Lung (tissue), 12 donors: ENCODE results near the gene SAG. TPM values are rescaled to one million over a fixed set of nuclear protein-coding genes. Genes with fewer than 3 reads are reported as not detected.

ENCODE experiments used
- ATAC-seq: fragments of 200-7000 bp; cut with Tn5 transposase; one replicate; pipeline ENCODE4 v1.9.1; 2020; ENCODE audit warnings: moderate number of reproducible peaks; ENCODE audit not compliant: insufficient read depth, low FRiP score
- DNase-seq, 3 donors: peaks; one replicate each; pipeline ENCODE4 v3.0.0-alpha.2; 2013 to 2017
- H3K27ac ChIP-seq, 2 donors: one replicate each; pipeline ENCODE4 v1.5.1; 2013; ENCODE audit warnings: mild to moderate bottlenecking in 2 of 2, moderate library complexity in 2 of 2, control low read depth in 1 of 2, inconsistent platforms in 1 of 2, low read depth in 1 of 2, low read length in 1 of 2
- H3K27me3 ChIP-seq, 3 donors: one replicate each; pipeline ENCODE4 v1.5.1; 2013; ENCODE audit warnings: low read length in 2 of 3; ENCODE audit not compliant: control insufficient read depth in 3 of 3, insufficient read depth in 3 of 3
- H3K36me3 ChIP-seq, 4 donors: one replicate each; pipeline ENCODE4 v1.5.1; 2013; ENCODE audit warnings: low read length in 4 of 4, mild to moderate bottlenecking in 1 of 4, moderate library complexity in 1 of 4; ENCODE audit not compliant: control insufficient read depth in 4 of 4, insufficient read depth in 4 of 4
- H3K4me1 ChIP-seq, 5 donors: one replicate each; pipeline ENCODE4 v1.5.1; 2013; ENCODE audit warnings: low read length in 5 of 5, mild to moderate bottlenecking in 2 of 5, moderate library complexity in 1 of 5; ENCODE audit not compliant: control insufficient read depth in 5 of 5, insufficient read depth in 5 of 5
- H3K4me3 ChIP-seq: one replicate; pipeline ENCODE4 v1.5.1; 2013; ENCODE audit warnings: mild to moderate bottlenecking, control low read depth, moderate library complexity
- H3K9ac ChIP-seq, 2 donors: one replicate each; pipeline ENCODE4 v1.5.1; 2013; ENCODE audit warnings: low read length in 2 of 2, control low read depth in 1 of 2; ENCODE audit not compliant: insufficient read depth in 1 of 2
- H3K9me3 ChIP-seq, 4 donors: one replicate each; pipeline ENCODE4 v1.5.1; 2013; ENCODE audit warnings: low read length in 3 of 4, mild to moderate bottlenecking in 1 of 4, moderate library complexity in 1 of 4; ENCODE audit not compliant: control insufficient read depth in 4 of 4, insufficient read depth in 3 of 4
- CTCF ChIP-seq: IDR thresholded peaks from 2 replicates; pipeline ENCODE4 v1.5.1; 2012; ENCODE audit warnings: mild to moderate bottlenecking; ENCODE audit errors: control extremely low read depth, extremely low read depth
- WGBS, 2 donors: extraction: QIAGEN DNeasy Blood & Tissue Kit; methylation state at CpG; one replicate each; pipeline ENCODE4 v1.1.7; 2013; 5-methylcytosine and 5-hydroxymethylcytosine counted together
- polyA plus RNA-seq, 2 donors: library from polyadenylated mRNA; stranded (reverse); fragments of 200-250 nt; gene quantifications; one replicate each; pipeline ENCODE4 v1.2.1, GENCODE V29; 2013
- total RNA-seq, 2 donors: library from RNA; depleted of rRNA in 1 of 2; stranded (reverse); fragments of >200 nt in 1 of 2; gene quantifications; one replicate each; pipeline ENCODE4 v1.2.1, GENCODE V29; 2014 to 2021
- donor health status: control.
- donor health status: control.
- donor health status: Bipolar disorder and iron deficiency.
- donor health status: healthy.
- donor health status: DM: yes; HTN: yes; CAD: no.

The SAG gene
- total and polyA plus RNA-seq, 4 donors, result 0.03 to 0.46 (median 0.22) TPM; not detected in 1

GRCh38 chr2:233379034-233379433 lies 71.4 kb downstream of the SAG start:
- no peaks in the 10 kb centered on the region for H3K36me3 ChIP-seq
- H3K27ac ChIP-seq, result no peak overlapping the region
- H3K4me3 ChIP-seq, result no peak overlapping the region
- H3K9ac ChIP-seq, result no peak overlapping the region
- H3K9me3 ChIP-seq, result no peaks in the 10 kb centered on the region
- TF ChIP-seq CTCF, result no peak
- no peak for DNase-seq
- ATAC-seq, result no peak
- peaks cover 0 to 5% (median 0%) of the 10 kb centered on the region in 5 donors for H3K4me1 ChIP-seq
- no peaks in the 10 kb centered on the region for H3K27me3 ChIP-seq
- 83 to 86% methylated on average over 6 of the region's 6 CpGs for WGBS, 2 donors

GRCh38 chr2:233379441-233379840 lies 71.8 kb downstream of the SAG start:
- 30 to 52% methylated on average over 1 of the region's 1 CpG for WGBS, 2 donors
- no peaks in the 10 kb centered on the region for H3K36me3 ChIP-seq

GRCh38 chr2:233380132-233380895 lies 72.7 kb downstream of the SAG start:
- 90 to 91% methylated on average over 13 of the region's 13 CpGs for WGBS, 2 donors
- H3K9ac ChIP-seq, result no peak overlapping the region
- peaks cover 3 to 10% (median 9%) of the 10 kb centered on the region in 5 donors for H3K4me1 ChIP-seq
- no peak for ATAC-seq
- no peak for TF ChIP-seq CTCF
- no peaks in the 10 kb centered on the region for H3K9me3 ChIP-seq
- H3K36me3 ChIP-seq, result peaks cover 0 to 2% (median 0%) of the 10 kb centered on the region in 4 donors
- no peak for DNase-seq
- H3K4me3 ChIP-seq, result no peak overlapping the region
- no peak overlapping the region for H3K27ac ChIP-seq
- no peaks in the 10 kb centered on the region for H3K27me3 ChIP-seq

More at GRCh38 chr2:233379441-233379840, 71.8 kb downstream of the SAG start:
- ATAC-seq (no peak), DNase-seq (no peak)
- no peak overlapping the region for H3K9ac ChIP-seq
- no peak for TF ChIP-seq CTCF
- peaks cover 0 to 5% (median 2%) of the 10 kb centered on the region in 5 donors for H3K4me1 ChIP-seq
- H3K27ac ChIP-seq, result no peak overlapping the region
- H3K27me3 ChIP-seq, result no peaks in the 10 kb centered on the region
- no peaks in the 10 kb centered on the region for H3K9me3 ChIP-seq
- H3K4me3 ChIP-seq, result no peak overlapping the region
